ENCODE results near the gene BAMBI. TPM values are rescaled to one million over a fixed set of nuclear protein-coding genes. Genes with fewer than 3 reads are reported as not detected.

BAMBI gene
- total RNA-seq, 4 donors from 2014 or later = 10.6 to 16.1 (median 13.0) TPM

- DNase-seq (ENCODE audit: low spot score in 2 of 2) = no peak
- TF ChIP-seq, protein P1, sequence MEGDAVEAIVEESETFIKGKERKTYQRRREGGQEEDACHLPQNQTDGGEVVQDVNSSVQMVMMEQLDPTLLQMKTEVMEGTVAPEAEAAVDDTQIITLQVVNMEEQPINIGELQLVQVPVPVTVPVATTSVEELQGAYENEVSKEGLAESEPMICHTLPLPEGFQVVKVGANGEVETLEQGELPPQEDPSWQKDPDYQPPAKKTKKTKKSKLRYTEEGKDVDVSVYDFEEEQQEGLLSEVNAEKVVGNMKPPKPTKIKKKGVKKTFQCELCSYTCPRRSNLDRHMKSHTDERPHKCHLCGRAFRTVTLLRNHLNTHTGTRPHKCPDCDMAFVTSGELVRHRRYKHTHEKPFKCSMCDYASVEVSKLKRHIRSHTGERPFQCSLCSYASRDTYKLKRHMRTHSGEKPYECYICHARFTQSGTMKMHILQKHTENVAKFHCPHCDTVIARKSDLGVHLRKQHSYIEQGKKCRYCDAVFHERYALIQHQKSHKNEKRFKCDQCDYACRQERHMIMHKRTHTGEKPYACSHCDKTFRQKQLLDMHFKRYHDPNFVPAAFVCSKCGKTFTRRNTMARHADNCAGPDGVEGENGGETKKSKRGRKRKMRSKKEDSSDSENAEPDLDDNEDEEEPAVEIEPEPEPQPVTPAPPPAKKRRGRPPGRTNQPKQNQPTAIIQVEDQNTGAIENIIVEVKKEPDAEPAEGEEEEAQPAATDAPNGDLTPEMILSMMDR (IDR thresholded peaks at IDR 0.05) = no peak
- no peak for TF ChIP-seq EP300 (IDR thresholded peaks at IDR 0.05)
- no peak for TF ChIP-seq POLR2AphosphoS5 (IDR thresholded peaks at IDR 0.05)
- no peak for TF ChIP-seq POLR2A (IDR thresholded peaks at IDR 0.05)
- H3K4me3 ChIP-seq = no peak overlapping the region
- no peaks in the 10 kb centered on the region for H3K9me3 ChIP-seq
- H3K27ac ChIP-seq = no peak overlapping the region
- 59% methylated on average over 2 of the region's 2 CpGs for WGBS
- H3K36me3 ChIP-seq = no peaks in the 10 kb centered on the region
- no peaks in the 10 kb centered on the region for H3K4me1 ChIP-seq
- H3K27me3 ChIP-seq = peaks cover 9% of the 10 kb centered on the region
Observed at GRCh38 chr10:28690545-28690944, 13.2 kb downstream of the BAMBI start.

DNA sequence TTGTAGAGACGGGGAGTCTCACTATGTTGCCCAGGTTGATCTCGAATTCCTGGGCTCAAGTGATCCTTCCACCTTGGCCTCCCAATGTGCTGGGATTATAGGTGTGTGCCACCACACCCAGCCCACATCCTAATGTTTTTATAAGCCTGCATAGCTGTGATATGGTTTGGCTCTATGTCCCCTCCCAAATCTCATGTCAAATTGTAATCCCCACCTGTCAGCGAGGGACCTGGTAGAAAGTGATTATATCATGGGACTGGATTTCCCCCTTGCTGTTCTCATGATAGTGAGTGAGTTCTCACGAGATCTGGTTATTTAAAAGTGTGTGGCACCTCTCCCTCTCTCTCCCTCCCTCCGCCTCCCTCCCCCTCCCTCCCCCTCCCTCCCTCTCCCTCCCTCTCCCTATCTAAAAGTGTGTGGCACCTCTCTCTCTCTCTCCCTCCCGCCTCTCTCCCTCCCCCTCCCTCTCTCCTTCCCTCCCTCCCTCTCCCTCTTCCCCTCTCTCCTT, 13.9 kb downstream of the BAMBI start:
- H3K9me3 ChIP-seq = no peaks in the 10 kb centered on the region
- H3K27me3 ChIP-seq = peaks cover 9% of the 10 kb centered on the region
- no peak overlapping the region for H3K4me3 ChIP-seq
- DNase-seq (ENCODE audit: low spot score in 2 of 2) = no peak
- H3K4me1 ChIP-seq = no peaks in the 10 kb centered on the region
- no peak overlapping the region for H3K27ac ChIP-seq
- TF ChIP-seq POLR2AphosphoS5 (IDR thresholded peaks at IDR 0.05) (no peak), POLR2A (IDR thresholded peaks at IDR 0.05) (no peak), EP300 (IDR thresholded peaks at IDR 0.05) (no peak)
- TF ChIP-seq, protein P1 (IDR thresholded peaks at IDR 0.05) = no peak
- H3K36me3 ChIP-seq = no peaks in the 10 kb centered on the region
- WGBS = 84% methylated on average over 6 of the region's 6 CpGs

- TF ChIP-seq, protein P1 (IDR thresholded peaks at IDR 0.05) = no peak
- no peak for TF ChIP-seq POLR2A (IDR thresholded peaks at IDR 0.05)
- TF ChIP-seq EP300 (IDR thresholded peaks at IDR 0.05) = no peak
- no peak for TF ChIP-seq POLR2AphosphoS5 (IDR thresholded peaks at IDR 0.05)
- Histone ChIP-seq H3K27ac (no peak overlapping the region), H3K4me3 (no peak overlapping the region), H3K4me1 (no peaks in the 10 kb centered on the region), H3K27me3 (peaks cover 9% of the 10 kb centered on the region), H3K9me3 (no peaks in the 10 kb centered on the region), H3K36me3 (no peaks in the 10 kb centered on the region)
- DNase-seq (ENCODE audit: low spot score in 2 of 2) = no peak
- 84% methylated on average over 3 of the region's 3 CpGs for WGBS
Observed at GRCh38 chr10:28692050-28692449, 14.7 kb downstream of the BAMBI start.

GRCh38 chr10:28694530-28694929, 17.2 kb downstream of the BAMBI start:
- DNase-seq (ENCODE audit: low spot score in 2 of 2) = no peak
- Histone ChIP-seq H3K27ac (no peak overlapping the region), H3K27me3 (peaks cover 9% of the 10 kb centered on the region), H3K4me3 (no peak overlapping the region), H3K9me3 (no peaks in the 10 kb centered on the region), H3K4me1 (no peaks in the 10 kb centered on the region), H3K36me3 (no peaks in the 10 kb centered on the region)
- WGBS = 91% methylated on average over 5 of the region's 5 CpGs
- no peak for TF ChIP-seq EP300 (IDR thresholded peaks at IDR 0.05)
- TF ChIP-seq, protein P1 (IDR thresholded peaks at IDR 0.05) = no peak
- no peak for TF ChIP-seq POLR2AphosphoS5 (IDR thresholded peaks at IDR 0.05)
- TF ChIP-seq POLR2A (IDR thresholded peaks at IDR 0.05) = no peak

GRCh38 chr10:28698075-28698474, 20.8 kb downstream of the BAMBI start:
- DNase-seq (ENCODE audit: low spot score in 2 of 2) = no peak
- Histone ChIP-seq H3K9me3 (no peaks in the 10 kb centered on the region), H3K27ac (no peak overlapping the region), H3K4me1 (no peaks in the 10 kb centered on the region), H3K4me3 (no peak overlapping the region), H3K36me3 (no peaks in the 10 kb centered on the region), H3K27me3 (peaks cover 11% of the 10 kb centered on the region)
- no peak for TF ChIP-seq POLR2AphosphoS5 (IDR thresholded peaks at IDR 0.05)
- TF ChIP-seq POLR2A (IDR thresholded peaks at IDR 0.05) = no peak
- no peak for TF ChIP-seq EP300 (IDR thresholded peaks at IDR 0.05)
- TF ChIP-seq, protein P1 (IDR thresholded peaks at IDR 0.05) = no peak
- 53% methylated on average over 2 of the region's 2 CpGs for WGBS
